GOT3 (cell line): ENCODE results near the gene PISD.

ENCODE experiments used
- DNase-seq: peaks from one replicate; lab custom pipeline; 2025; ENCODE audit warnings: mixed read lengths; lab: John Stamatoyannopoulos, UW

Gene PISD

GRCh38 chr22:31572939-31573338 lies 89.1 kb downstream of the PISD start:
- no peak for DNase-seq

- DNase-seq = no peak
These were observed 92.9 kb downstream of the PISD start for GRCh38 chr22:31569126-31569525.
